Spleen (tissue), 11 donors: ENCODE measurements around the gene PRKCA. TPM values are rescaled to one million over a fixed set of nuclear protein-coding genes. Genes with fewer than 3 reads are reported as not detected.

Experiments
- DNase-seq: peaks from one replicate; pipeline ENCODE4 v3.0.0-alpha.2; 2020
- H3K27ac ChIP-seq, 8 donors: fragments of 200-600 bp; sonication (generic) in 7 of 8; 1 replicate in 4 of 8; 2 replicates in 4 of 8; pipeline versions ENCODE4 v1.5.0 to v1.8.0; 2016 to 2021; ENCODE audit warnings: inconsistent platforms in 4 of 8, mild to moderate bottlenecking in 4 of 8, moderate library complexity in 1 of 8
- H3K27me3 ChIP-seq, 7 donors: fragments of 200-600 bp; sonication (generic) in 6 of 7; replicated peaks in 1 of 7; 1 replicate in 4 of 7; 2 replicates in 3 of 7; pipeline versions ENCODE4 v1.5.0 to v1.8.0; 2016 to 2021; ENCODE audit warnings: inconsistent platforms in 3 of 7, mild to moderate bottlenecking in 1 of 7
- H3K36me3 ChIP-seq, 6 donors: fragments of 200-600 bp; sonication (generic) in 5 of 6; 1 replicate in 4 of 6; 2 replicates in 2 of 6; pipeline versions ENCODE4 v1.5.0 to v1.8.0; 2016 to 2021; ENCODE audit warnings: inconsistent platforms in 2 of 6
- H3K4me1 ChIP-seq, 6 donors: fragments of 200-600 bp; sonication (generic) in 5 of 6; 1 replicate in 3 of 6; 2 replicates in 3 of 6; pipeline versions ENCODE4 v1.5.0 to v1.8.0; 2016 to 2021; ENCODE audit warnings: inconsistent platforms in 3 of 6
- H3K4me3 ChIP-seq, 8 donors: fragments of 200-600 bp; sonication (generic) in 7 of 8; 1 replicate in 4 of 8; 2 replicates in 4 of 8; pipeline versions ENCODE4 v1.5.0 to v1.8.0; 2016 to 2021; ENCODE audit warnings: inconsistent platforms in 4 of 8, mild to moderate bottlenecking in 4 of 8, moderate library complexity in 2 of 8
- H3K9me3 ChIP-seq, 8 donors: fragments of 200-600 bp; sonication (generic) in 7 of 8; 1 replicate in 4 of 8; 2 replicates in 4 of 8; pipeline versions ENCODE4 v1.5.0 to v1.8.0; 2016 to 2021; ENCODE audit warnings: inconsistent platforms in 4 of 8
- POLR2A ChIP-seq, 3 donors: fragments of 450-650 bp; IDR thresholded peaks; one replicate each; pipeline ENCODE4 v1.5.1; 2017; ENCODE audit warnings: antibody characterized with exemption in 3 of 3, mild to moderate bottlenecking in 1 of 3
- POLR2AphosphoS5 ChIP-seq, 3 donors: sonication (generic); formaldehyde crosslinking; IDR thresholded peaks; one replicate each; pipeline ENCODE4 v1.5.1; 2017; ENCODE audit warnings: antibody characterized with exemption in 3 of 3
- WGBS, 5 donors: extraction: QIAGEN DNeasy Blood & Tissue Kit in 3 of 5; methylation state at CpG; one replicate each; pipeline versions ENCODE4 v1.1.5 to v1.1.7; 2013 to 2018; 5-methylcytosine and 5-hydroxymethylcytosine counted together
- intact Hi-C: fragments of 100-400 bp; cut with DNase I; formaldehyde crosslinking; loops from one replicate; pipeline ENCODE4 v1.15.0; 2023; ENCODE audit warnings: low total_unique reads
- polyA plus RNA-seq, 3 donors: library from polyadenylated mRNA; stranded (reverse); fragments of 200-250 nt; gene quantifications; one replicate each; pipeline ENCODE4 v1.2.1, GENCODE V29; 2013
- total RNA-seq, 7 donors: library from RNA; depleted of rRNA in 3 of 7; stranded (reverse); fragments of >200 nt in 3 of 7; fragmentation: NEBNext Ultra II Directional in 4 of 7; extraction: Animal tissue kit (Norgen Biotek cat#: 25700) in 4 of 7; gene quantifications; one replicate each; pipeline versions ENCODE4 v1.1.0 to v1.2.1, GENCODE V29; 2016 to 2021
- TF ChIP-seq, protein P1 (sequence below), 11 experiments: fragments of 200-600 bp in 7 of 11; fragments of 450-650 bp in 4 of 11; sonication (generic) in 4 of 11; IDR thresholded peaks in 8 of 11; conservative IDR thresholded peaks in 3 of 11; 1 replicate in 7 of 11; 2 replicates in 4 of 11; pipeline versions ENCODE4 v1.4.0 to v1.8.0; 2016 to 2021; ENCODE audit warnings: antibody characterized with exemption in 11 of 11, inconsistent platforms in 4 of 11, mild to moderate bottlenecking in 1 of 11
- donor health status: healthy with polysubstance abuse.
- donor health status: DM: no; HTN: no; CAD: no; lungs with moderate emphysema.
- donor health status: DM: no; HTN: no; CAD: no.
- donor health status: Bipolar disorder and iron deficiency.
- donor health status: healthy.
- donor health status: DM: no; HTN: no; CAD: no.
- donor health status: DM: yes; HTN: yes; CAD: no.

PRKCA gene
- total and polyA plus RNA-seq, 10 donors: 1.7 to 59.7 (median 31.2) TPM

DNA sequence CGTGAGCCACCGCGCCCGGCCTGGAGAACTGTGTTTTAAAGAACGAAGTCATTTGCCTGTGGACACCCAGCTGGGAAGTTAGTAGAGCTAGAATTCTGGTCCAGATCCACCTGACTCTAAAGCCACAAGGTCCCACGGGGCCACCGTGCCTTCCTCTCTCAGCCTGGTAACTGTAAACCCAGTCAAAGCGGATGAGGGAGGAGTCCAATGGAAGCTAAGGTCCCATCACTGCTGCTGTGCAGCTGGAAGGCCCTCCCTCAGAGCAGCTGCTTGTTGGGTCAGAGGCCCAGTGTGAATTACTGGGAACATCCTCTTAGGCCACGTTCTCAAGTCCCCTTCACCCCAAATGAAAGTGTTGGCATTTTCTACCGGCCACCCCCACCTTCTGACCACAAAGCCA, 483.7 kb downstream of the PRKCA start:
- 69 to 85% (median 75%) methylated on average over 10 of the region's 10 CpGs for WGBS, 5 donors
- no peak overlapping the region for H3K27ac ChIP-seq
- intact Hi-C loops: no loop called here

DNA sequence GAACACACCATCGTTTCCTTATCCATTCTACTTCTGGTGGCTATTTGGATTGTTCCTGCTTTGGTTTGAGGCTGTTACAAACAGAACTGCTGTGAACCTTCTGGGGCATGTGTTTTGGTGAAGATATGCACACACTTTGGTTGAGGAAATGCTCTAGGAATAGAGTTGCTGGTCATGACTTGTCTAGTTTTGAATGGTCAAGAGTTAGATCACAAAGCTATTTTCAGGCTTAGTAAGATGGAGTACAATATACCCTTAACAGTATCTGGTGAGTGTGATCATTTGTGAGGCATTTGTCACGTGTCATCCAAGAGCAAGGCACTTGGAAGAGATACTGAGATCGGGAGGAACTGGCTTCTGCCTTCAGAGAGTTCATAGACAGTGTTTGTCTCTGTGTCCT, 485.5 kb downstream of the PRKCA start:
- Histone ChIP-seq H3K9me3 (no peaks in the 10 kb centered on the region), H3K4me3 (no peak overlapping the region), H3K4me1 (peaks cover 3 to 18% (median 16%) of the 10 kb centered on the region in 6 donors), H3K27ac (no peak overlapping the region), H3K27me3 (peaks cover 0 to 3% (median 0%) of the 10 kb centered on the region in 7 donors), H3K36me3 (peaks cover 0 to 74% (median 12%) of the 10 kb centered on the region in 6 donors)
- intact Hi-C loops: no loop called here
- TF ChIP-seq POLR2A (IDR thresholded peaks at IDR 0.05) (no peak), POLR2AphosphoS5 (IDR thresholded peaks at IDR 0.05) (no peak)
- TF ChIP-seq, protein P1, sequence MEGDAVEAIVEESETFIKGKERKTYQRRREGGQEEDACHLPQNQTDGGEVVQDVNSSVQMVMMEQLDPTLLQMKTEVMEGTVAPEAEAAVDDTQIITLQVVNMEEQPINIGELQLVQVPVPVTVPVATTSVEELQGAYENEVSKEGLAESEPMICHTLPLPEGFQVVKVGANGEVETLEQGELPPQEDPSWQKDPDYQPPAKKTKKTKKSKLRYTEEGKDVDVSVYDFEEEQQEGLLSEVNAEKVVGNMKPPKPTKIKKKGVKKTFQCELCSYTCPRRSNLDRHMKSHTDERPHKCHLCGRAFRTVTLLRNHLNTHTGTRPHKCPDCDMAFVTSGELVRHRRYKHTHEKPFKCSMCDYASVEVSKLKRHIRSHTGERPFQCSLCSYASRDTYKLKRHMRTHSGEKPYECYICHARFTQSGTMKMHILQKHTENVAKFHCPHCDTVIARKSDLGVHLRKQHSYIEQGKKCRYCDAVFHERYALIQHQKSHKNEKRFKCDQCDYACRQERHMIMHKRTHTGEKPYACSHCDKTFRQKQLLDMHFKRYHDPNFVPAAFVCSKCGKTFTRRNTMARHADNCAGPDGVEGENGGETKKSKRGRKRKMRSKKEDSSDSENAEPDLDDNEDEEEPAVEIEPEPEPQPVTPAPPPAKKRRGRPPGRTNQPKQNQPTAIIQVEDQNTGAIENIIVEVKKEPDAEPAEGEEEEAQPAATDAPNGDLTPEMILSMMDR (IDR thresholded peaks at IDR 0.05 in 8 of 11, conservative IDR thresholded peaks at IDR 0.05 in 3 of 11): no peak
- WGBS, 5 donors: 66 to 85% (median 81%) methylated on average over 3 of the region's 3 CpGs
- no peak for DNase-seq

More for the DNA sequence above, 483.7 kb downstream of the PRKCA start:
- Histone ChIP-seq H3K4me1 (peaks cover 0 to 8% (median 6%) of the 10 kb centered on the region in 6 donors), H3K27me3 (no peaks in the 10 kb centered on the region), H3K9me3 (no peaks in the 10 kb centered on the region), H3K4me3 (no peak overlapping the region), H3K36me3 (peaks cover 0 to 61% (median 9%) of the 10 kb centered on the region in 6 donors)
- TF ChIP-seq, protein P1 (IDR thresholded peaks at IDR 0.05 in 8 of 11, conservative IDR thresholded peaks at IDR 0.05 in 3 of 11): no peak
- no peak for TF ChIP-seq POLR2AphosphoS5 (IDR thresholded peaks at IDR 0.05)
- no peak for TF ChIP-seq POLR2A (IDR thresholded peaks at IDR 0.05)
- DNase-seq: no peak

DNA sequence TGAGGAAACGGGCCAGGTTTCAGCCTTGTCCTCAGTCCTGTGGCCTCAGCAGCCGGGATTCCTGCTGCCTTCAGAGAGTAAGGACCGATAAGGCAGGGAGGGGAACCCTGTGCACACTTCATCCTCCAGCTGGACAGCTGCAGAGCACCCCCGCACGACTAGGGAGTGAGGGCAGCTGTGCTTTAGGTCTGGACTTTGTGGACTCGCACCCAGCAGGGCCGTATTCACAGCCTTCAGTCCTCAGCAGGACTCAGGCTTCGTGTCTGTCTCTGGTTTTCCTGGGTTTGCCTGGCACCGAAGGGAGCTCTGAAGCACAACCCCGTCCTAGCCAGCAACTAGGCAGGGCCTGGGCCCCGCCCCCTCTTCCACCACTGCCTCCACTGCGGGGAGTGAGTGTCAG, 486.7 kb downstream of the PRKCA start:
- 74 to 93% (median 84%) methylated on average over 10 to 12 of the region's 12 CpGs for WGBS, 5 donors
- Histone ChIP-seq H3K27me3 (peaks cover 0 to 5% (median 0%) of the 10 kb centered on the region in 7 donors), H3K27ac (no peak overlapping the region), H3K4me3 (no peak overlapping the region), H3K9me3 (no peaks in the 10 kb centered on the region), H3K4me1 (peaks cover 3 to 18% (median 16%) of the 10 kb centered on the region in 6 donors), H3K36me3 (peaks cover 0 to 78% (median 12%) of the 10 kb centered on the region in 6 donors)
- no peak for DNase-seq
- intact Hi-C loops: no loop called here
- TF ChIP-seq, protein P1 (IDR thresholded peaks at IDR 0.05 in 8 of 11, conservative IDR thresholded peaks at IDR 0.05 in 3 of 11): no peak
- TF ChIP-seq POLR2AphosphoS5 (IDR thresholded peaks at IDR 0.05) (no peak), POLR2A (IDR thresholded peaks at IDR 0.05) (no peak)

DNA sequence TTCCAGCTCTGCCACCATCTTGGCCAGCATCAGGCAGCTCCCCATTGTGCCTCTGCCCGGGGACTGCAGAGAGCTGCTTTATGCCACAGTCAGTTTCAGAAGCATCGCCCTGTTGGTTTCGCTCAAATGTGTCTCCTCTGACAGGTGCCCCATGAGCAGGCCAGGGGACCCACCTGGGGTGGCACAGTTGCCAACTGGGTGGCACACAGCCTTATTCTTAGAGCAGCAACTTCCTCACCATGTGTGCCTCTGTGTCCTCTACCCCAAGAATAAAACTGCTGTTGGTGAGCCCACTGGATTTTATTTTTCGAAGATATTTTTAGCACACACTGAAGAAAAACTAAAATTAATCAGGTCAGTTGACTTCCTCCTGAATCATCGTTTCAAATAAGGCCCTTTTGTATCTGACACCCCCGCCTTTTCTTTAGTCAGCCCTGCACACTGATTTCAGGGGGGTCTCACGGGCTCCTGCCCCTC, 487.6 kb downstream of the PRKCA start:
- TF ChIP-seq POLR2AphosphoS5 (IDR thresholded peaks at IDR 0.05) (no peak), POLR2A (IDR thresholded peaks at IDR 0.05) (no peak)
- TF ChIP-seq, protein P1 (IDR thresholded peaks at IDR 0.05 in 8 of 11, conservative IDR thresholded peaks at IDR 0.05 in 3 of 11): no peak
- Histone ChIP-seq H3K4me1 (peaks cover 3 to 18% (median 16%) of the 10 kb centered on the region in 6 donors), H3K36me3 (peaks cover 0 to 75% (median 12%) of the 10 kb centered on the region in 6 donors), H3K27ac (no peak overlapping the region), H3K9me3 (no peaks in the 10 kb centered on the region), H3K27me3 (peaks cover 0 to 5% (median 0%) of the 10 kb centered on the region in 7 donors), H3K4me3 (no peak overlapping the region)
- no peak for DNase-seq
- intact Hi-C loops: no loop called here
- 60 to 72% (median 63%) methylated on average over 7 of the region's 7 CpGs for WGBS, 5 donors
